HEK293 (cell line): ENCODE measurements around the gene SH3BP5L.

Experiments
- CTCF ChIA-PET: fragments of 350-600 bp; formaldehyde crosslinking; extraction: SDS; loops from one replicate; lab custom pipeline; 2021; ENCODE audit warnings: antibody characterized with exemption; lab: Yijun Ruan, JAX
- POLR2A ChIA-PET: fragments of 300-600 bp; formaldehyde crosslinking; extraction: SDS; loops from one replicate; lab custom pipeline; 2020; ENCODE audit warnings: antibody characterized with exemption, inconsistent platforms; lab: Yijun Ruan, JAX
- H3K27ac ChIP-seq: fragments of 200-500 bp; sonication (Bioruptor generic); 2 replicates; pipeline ENCODE4 v1.5.1; 2014; ENCODE audit warnings: low read depth, low read length, control low read depth, inconsistent platforms; ENCODE audit errors: extremely low read depth
- H3K36me3 ChIP-seq, 2 experiments: fragments of 200-500 bp in 1 of 2; sonication (Bioruptor generic) in 1 of 2; 1 replicate in 1 of 2; 2 replicates in 1 of 2; pipeline ENCODE4 v1.5.1; 2014 to 2017; ENCODE audit warnings: inconsistent platforms in 2 of 2, low read length in 2 of 2; ENCODE audit not compliant: control insufficient read depth in 2 of 2, insufficient read depth in 1 of 2
- H3K4me1 ChIP-seq: fragments of 200-500 bp; sonication (Bioruptor generic); 2 replicates; pipeline ENCODE4 v1.5.1; 2014; ENCODE audit warnings: mild to moderate bottlenecking, low read length, inconsistent platforms; ENCODE audit not compliant: control insufficient read depth, insufficient read depth
- H3K4me3 ChIP-seq: 2 replicates; pipeline ENCODE4 v1.5.1; 2011; ENCODE audit warnings: low read depth, mild to moderate bottlenecking, control low read depth, low read length, moderate library complexity
- H3K9me3 ChIP-seq: fragments of 200-500 bp; sonication (Bioruptor generic); 2 replicates; pipeline ENCODE4 v1.5.1; 2014; ENCODE audit warnings: low read depth, low read length, inconsistent platforms; ENCODE audit not compliant: control insufficient read depth, insufficient read depth
- SP7 ChIP-seq: fragments of 450-650 bp; formaldehyde crosslinking; IDR thresholded peaks from 2 replicates; pipeline ENCODE4 v1.5.1; 2016; ENCODE audit warnings: missing biosample characterization, missing genetic modification characterization
- ZBTB8A ChIP-seq: fragments of 450-650 bp; formaldehyde crosslinking; IDR thresholded peaks from 2 replicates; pipeline ENCODE4 v1.5.1; 2016; ENCODE audit warnings: missing biosample characterization, missing genetic modification characterization
- ZFP41 ChIP-seq: fragments of 450-650 bp; formaldehyde crosslinking; IDR thresholded peaks from 2 replicates; pipeline ENCODE4 v1.5.1; 2016; ENCODE audit warnings: missing biosample characterization, missing genetic modification characterization, borderline replicate concordance
- ZFP69B ChIP-seq: fragments of 450-650 bp; formaldehyde crosslinking; IDR thresholded peaks from 2 replicates; pipeline ENCODE4 v1.5.1; 2016; ENCODE audit warnings: missing biosample characterization, missing genetic modification characterization
- ZNF202 ChIP-seq: fragments of 450-650 bp; formaldehyde crosslinking; IDR thresholded peaks from 2 replicates; pipeline ENCODE4 v1.5.1; 2016; ENCODE audit warnings: missing biosample characterization, missing genetic modification characterization, borderline replicate concordance
- ZNF211 ChIP-seq: fragments of 450-650 bp; formaldehyde crosslinking; IDR thresholded peaks from 2 replicates; pipeline ENCODE4 v1.5.1; 2016; ENCODE audit warnings: low read depth, missing biosample characterization, missing genetic modification characterization
- ZNF48 ChIP-seq: fragments of 450-650 bp; formaldehyde crosslinking; IDR thresholded peaks from 2 replicates; pipeline ENCODE4 v1.5.1; 2016; ENCODE audit warnings: missing biosample characterization, missing genetic modification characterization
- ZNF488 ChIP-seq: fragments of 450-650 bp; formaldehyde crosslinking; IDR thresholded peaks from 2 replicates; pipeline ENCODE4 v1.5.1; 2016; ENCODE audit warnings: missing biosample characterization, missing genetic modification characterization
- ZNF518A ChIP-seq: fragments of 450-650 bp; formaldehyde crosslinking; conservative IDR thresholded peaks from 2 replicates; pipeline ENCODE4 v1.5.1; 2016; ENCODE audit warnings: low read depth, missing biosample characterization, missing genetic modification characterization
- ZNF624 ChIP-seq: fragments of 450-650 bp; formaldehyde crosslinking; IDR thresholded peaks from 2 replicates; pipeline ENCODE4 v1.5.1; 2017; ENCODE audit warnings: missing biosample characterization, missing genetic modification characterization
- ZNF645 ChIP-seq: fragments of 450-650 bp; formaldehyde crosslinking; IDR thresholded peaks from 2 replicates; pipeline ENCODE4; 2016; ENCODE audit warnings: missing biosample characterization, missing genetic modification characterization
- ZNF677 ChIP-seq: fragments of 450-650 bp; IDR thresholded peaks from 2 replicates; pipeline ENCODE4 v1.5.0; 2018; ENCODE audit warnings: missing biosample characterization, mild to moderate bottlenecking, missing genetic modification characterization, moderate library complexity
- ZNF776 ChIP-seq: fragments of 450-650 bp; formaldehyde crosslinking; IDR thresholded peaks from 2 replicates; pipeline ENCODE4 v1.5.0; 2017; ENCODE audit warnings: missing biosample characterization, missing genetic modification characterization, borderline replicate concordance
- ZNF791 ChIP-seq: fragments of 450-650 bp; formaldehyde crosslinking; IDR thresholded peaks from 2 replicates; pipeline ENCODE4 v1.5.1; 2016; ENCODE audit warnings: missing biosample characterization, missing genetic modification characterization
- TF ChIP-seq, protein P1 (sequence below): IDR thresholded peaks from 2 replicates; pipeline ENCODE4 v1.6.1; 2011; ENCODE audit warnings: mild to moderate bottlenecking, low read depth, low read length, borderline replicate concordance
- TF ChIP-seq, protein P2 (sequence below): fragments of 450-650 bp; formaldehyde crosslinking; IDR thresholded peaks from 2 replicates; pipeline ENCODE4 v1.5.1; 2017; ENCODE audit warnings: missing biosample characterization, missing genetic modification characterization

The SH3BP5L gene

DNA sequence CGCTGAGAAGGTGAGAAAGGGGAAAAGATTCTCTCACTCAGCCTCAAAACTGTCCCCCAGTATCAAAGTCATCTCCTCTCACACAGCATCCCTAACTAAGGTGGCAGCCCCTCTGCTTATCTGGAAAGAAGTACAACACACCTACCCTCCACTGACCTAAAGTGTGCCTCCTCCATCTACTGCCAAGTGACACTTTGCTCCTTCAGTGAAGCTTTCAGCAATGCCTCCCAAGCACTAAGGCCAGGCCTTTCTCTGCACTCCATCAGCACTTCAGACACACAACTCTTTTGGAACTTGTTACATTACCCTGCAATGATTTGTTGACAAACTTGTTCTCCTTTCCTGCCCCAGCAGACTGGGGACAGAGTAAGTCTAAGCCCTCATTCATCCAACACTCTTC, 1.4 kb downstream of the SH3BP5L start:
- ChIA-PET POLR2A (interaction anchor here (3.0 kb wide), 1 partner anchor 14 kb away, joined by 19 read pairs; the partner anchor contains the start of gene ZNF672), CTCF (no interaction called here)
- Histone ChIP-seq H3K36me3 (peaks cover 0 to 42% of the 10 kb centered on the region in 2 experiments; a peak in 1 of 3 replicates), H3K9me3 (no peaks in the 10 kb centered on the region), H3K4me3 (no peak overlapping the region), H3K4me1 (no peaks in the 10 kb centered on the region), H3K27ac (no peak overlapping the region)
- TF ChIP-seq ZNF202 (tag by site-specific recombination) (no peak), ZNF776 (tag by site-specific recombination) (no peak), ZNF624 (no peak), ZNF211 (no peak), ZNF645 (tag by site-specific recombination) (no peak), ZNF677 (tag by site-specific recombination) (no peak), SP7 (tag by site-specific recombination) (no peak), ZNF518A (tag by site-specific recombination) (no peak), ZNF488 (tag by site-specific recombination) (no peak), ZNF791 (tag by site-specific recombination) (no peak), ZNF48 (tag by site-specific recombination) (no peak), ZBTB8A (tag by site-specific recombination) (no peak), ZFP41 (tag by site-specific recombination) (no peak), ZFP69B (tag by site-specific recombination) (no peak)
- TF ChIP-seq, protein P1, sequence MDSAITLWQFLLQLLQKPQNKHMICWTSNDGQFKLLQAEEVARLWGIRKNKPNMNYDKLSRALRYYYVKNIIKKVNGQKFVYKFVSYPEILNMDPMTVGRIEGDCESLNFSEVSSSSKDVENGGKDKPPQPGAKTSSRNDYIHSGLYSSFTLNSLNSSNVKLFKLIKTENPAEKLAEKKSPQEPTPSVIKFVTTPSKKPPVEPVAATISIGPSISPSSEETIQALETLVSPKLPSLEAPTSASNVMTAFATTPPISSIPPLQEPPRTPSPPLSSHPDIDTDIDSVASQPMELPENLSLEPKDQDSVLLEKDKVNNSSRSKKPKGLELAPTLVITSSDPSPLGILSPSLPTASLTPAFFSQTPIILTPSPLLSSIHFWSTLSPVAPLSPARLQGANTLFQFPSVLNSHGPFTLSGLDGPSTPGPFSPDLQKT = no peak
- TF ChIP-seq, protein P2, sequence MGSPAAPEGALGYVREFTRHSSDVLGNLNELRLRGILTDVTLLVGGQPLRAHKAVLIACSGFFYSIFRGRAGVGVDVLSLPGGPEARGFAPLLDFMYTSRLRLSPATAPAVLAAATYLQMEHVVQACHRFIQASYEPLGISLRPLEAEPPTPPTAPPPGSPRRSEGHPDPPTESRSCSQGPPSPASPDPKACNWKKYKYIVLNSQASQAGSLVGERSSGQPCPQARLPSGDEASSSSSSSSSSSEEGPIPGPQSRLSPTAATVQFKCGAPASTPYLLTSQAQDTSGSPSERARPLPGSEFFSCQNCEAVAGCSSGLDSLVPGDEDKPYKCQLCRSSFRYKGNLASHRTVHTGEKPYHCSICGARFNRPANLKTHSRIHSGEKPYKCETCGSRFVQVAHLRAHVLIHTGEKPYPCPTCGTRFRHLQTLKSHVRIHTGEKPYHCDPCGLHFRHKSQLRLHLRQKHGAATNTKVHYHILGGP = no peak
